Right lobe of liver (tissue), 4 donors: ENCODE data around the gene HDGFL2.

ENCODE experiments used
- POLR2A ChIP-seq: fragments of 450-650 bp; IDR thresholded peaks from one replicate; pipeline ENCODE4 v1.6.1; 2017; ENCODE audit warnings: antibody characterized with exemption, mild to moderate bottlenecking
- TF ChIP-seq, protein P1 (sequence below), 4 donors: fragments of 200-600 bp in 3 of 4; fragments of 450-650 bp in 1 of 4; IDR thresholded peaks; one replicate each; pipeline versions ENCODE4 v1.5.1 to v1.8.0; 2016 to 2022; ENCODE audit warnings: antibody characterized with exemption in 4 of 4, mild to moderate bottlenecking in 2 of 4
- donor health status: DM: no; HTN: no; CAD: no.
- donor health status: DM: no; HTN: no; CAD: no.
- donor health status: DM: no; HTN: yes; CAD: no.

DNA sequence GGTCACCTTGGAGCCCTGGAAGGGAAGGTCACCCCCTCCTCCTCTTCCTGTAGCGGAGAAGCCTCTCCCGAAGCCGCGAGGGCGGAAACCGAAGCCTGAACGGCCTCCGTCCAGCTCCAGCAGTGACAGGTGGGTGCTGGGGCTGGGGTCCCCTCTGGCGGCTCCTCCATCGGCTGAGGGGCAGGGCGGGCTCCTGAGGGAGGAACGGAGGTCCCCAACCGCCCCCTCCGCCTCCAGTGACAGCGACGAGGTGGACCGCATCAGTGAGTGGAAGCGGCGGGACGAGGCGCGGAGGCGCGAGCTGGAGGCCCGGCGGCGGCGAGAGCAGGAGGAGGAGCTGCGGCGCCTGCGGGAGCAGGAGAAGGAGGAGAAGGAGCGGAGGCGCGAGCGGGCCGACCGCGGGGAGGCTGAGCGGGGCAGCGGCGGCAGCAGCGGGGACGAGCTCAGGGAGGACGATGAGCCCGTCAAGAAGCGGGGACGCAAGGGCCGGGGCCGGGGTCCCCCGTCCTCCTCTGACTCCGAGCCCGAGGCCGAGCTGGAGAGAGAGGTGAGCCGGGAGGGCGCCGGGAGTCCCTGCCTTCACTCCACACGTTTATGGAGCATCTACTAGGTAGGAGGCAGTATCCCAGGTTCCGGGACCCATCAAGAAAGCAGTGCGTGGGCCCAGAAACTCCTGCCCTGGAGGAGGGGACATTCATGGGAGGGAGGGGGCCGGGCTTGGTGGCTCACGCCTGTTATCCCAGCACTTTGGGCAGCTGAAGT, 22.0 kb downstream of the HDGFL2 start:
- no peak for TF ChIP-seq POLR2A
- TF ChIP-seq, protein P1, sequence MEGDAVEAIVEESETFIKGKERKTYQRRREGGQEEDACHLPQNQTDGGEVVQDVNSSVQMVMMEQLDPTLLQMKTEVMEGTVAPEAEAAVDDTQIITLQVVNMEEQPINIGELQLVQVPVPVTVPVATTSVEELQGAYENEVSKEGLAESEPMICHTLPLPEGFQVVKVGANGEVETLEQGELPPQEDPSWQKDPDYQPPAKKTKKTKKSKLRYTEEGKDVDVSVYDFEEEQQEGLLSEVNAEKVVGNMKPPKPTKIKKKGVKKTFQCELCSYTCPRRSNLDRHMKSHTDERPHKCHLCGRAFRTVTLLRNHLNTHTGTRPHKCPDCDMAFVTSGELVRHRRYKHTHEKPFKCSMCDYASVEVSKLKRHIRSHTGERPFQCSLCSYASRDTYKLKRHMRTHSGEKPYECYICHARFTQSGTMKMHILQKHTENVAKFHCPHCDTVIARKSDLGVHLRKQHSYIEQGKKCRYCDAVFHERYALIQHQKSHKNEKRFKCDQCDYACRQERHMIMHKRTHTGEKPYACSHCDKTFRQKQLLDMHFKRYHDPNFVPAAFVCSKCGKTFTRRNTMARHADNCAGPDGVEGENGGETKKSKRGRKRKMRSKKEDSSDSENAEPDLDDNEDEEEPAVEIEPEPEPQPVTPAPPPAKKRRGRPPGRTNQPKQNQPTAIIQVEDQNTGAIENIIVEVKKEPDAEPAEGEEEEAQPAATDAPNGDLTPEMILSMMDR (IDR thresholded peaks at IDR 0.05), result no peak
